GM21390 (cell line): Measurements from ENCODE around the gene NDFIP1.
"Not testable (repeated sequence)": the region's sequence is repeated elsewhere in the genome, so short reads cannot be mapped to it uniquely, and the experiment has no call there.

Source experiments
- ATAC-seq: cut with Tn5 transposase; IDR thresholded peaks from one replicate; pipeline ENCODE4 v1.9.1; 2021; ENCODE audit not compliant: unreplicated experiment

Gene NDFIP1

GRCh38 chr5:142183561-142183960, 75.0 kb downstream of the NDFIP1 start:
- ATAC-seq, result no peak

GRCh38 chr5:142184988-142185387, 76.4 kb downstream of the NDFIP1 start:
- no peak for ATAC-seq

- no peak for ATAC-seq
Observed at GRCh38 chr5:142186514-142186856, 77.9 kb downstream of the NDFIP1 start.

GRCh38 chr5:142186857-142187594, 78.4 kb downstream of the NDFIP1 start:
- no peak for ATAC-seq

GRCh38 chr5:142188691-142189090, 80.1 kb downstream of the NDFIP1 start:
- not testable (repeated sequence) for ATAC-seq

- ATAC-seq, result no peak
Observed at GRCh38 chr5:142189813-142190212, 81.2 kb downstream of the NDFIP1 start.

- no peak for ATAC-seq
Observed at GRCh38 chr5:142191776-142192175, 83.2 kb downstream of the NDFIP1 start.

GRCh38 chr5:142192286-142193113, 83.9 kb downstream of the NDFIP1 start:
- no peak for ATAC-seq

GRCh38 chr5:142193114-142193428, 84.5 kb downstream of the NDFIP1 start:
- ATAC-seq, result no peak

- ATAC-seq, result no peak
Observed at GRCh38 chr5:142197098-142197497, 88.5 kb downstream of the NDFIP1 start.

GRCh38 chr5:142197781-142198180, 89.2 kb downstream of the NDFIP1 start:
- no peak for ATAC-seq

GRCh38 chr5:142199388-142199787, 90.8 kb downstream of the NDFIP1 start:
- no peak for ATAC-seq

- no peak for ATAC-seq
Observed at GRCh38 chr5:142200387-142200786, 91.8 kb downstream of the NDFIP1 start.

GRCh38 chr5:142201471-142201887, 92.9 kb downstream of the NDFIP1 start:
- ATAC-seq, result no peak

GRCh38 chr5:142202282-142202681, 93.7 kb downstream of the NDFIP1 start:
- ATAC-seq, result no peak
